Activated CD8-positive, alpha-beta memory T cell treated with anti-CD3 and anti-CD28 coated beads, Interleukin-2, amount 50 U/mL, for 4 hours (primary cell): ENCODE data around the gene TKFC.

Source experiments
- DNase-seq: peaks from one replicate; pipeline ENCODE4 v3.0.0-alpha.2; 2020

The TKFC gene

GRCh38 chr11:61345954-61346843 is 13.2 kb downstream of the TKFC start:
- DNase-seq, result no peak

GRCh38 chr11:61347916-61348461 is 15.0 kb downstream of the TKFC start:
- DNase-seq, result no peak

GRCh38 chr11:61349189-61349751 is 16.2 kb downstream of the TKFC start:
- DNase-seq, result no peak

- DNase-seq, result no peak
These were observed 16.9 kb downstream of the TKFC start for GRCh38 chr11:61349916-61350315.

GRCh38 chr11:61350336-61350735 is 17.3 kb downstream of the TKFC start:
- DNase-seq, result no peak

- no peak for DNase-seq
These were observed 17.8 kb downstream of the TKFC start for GRCh38 chr11:61350803-61351202.

- no peak for DNase-seq
These were observed 19.0 kb downstream of the TKFC start for GRCh38 chr11:61352038-61352437.

- no peak for DNase-seq
These were observed 20.4 kb downstream of the TKFC start for GRCh38 chr11:61353131-61354067.

- DNase-seq, result no peak
These were observed 21.2 kb downstream of the TKFC start for GRCh38 chr11:61354208-61354607.

GRCh38 chr11:61356706-61357105 is 23.7 kb downstream of the TKFC start:
- no peak for DNase-seq

GRCh38 chr11:61357233-61357893 is 24.3 kb downstream of the TKFC start:
- no peak for DNase-seq

GRCh38 chr11:61357894-61358239 is 24.8 kb downstream of the TKFC start:
- no peak for DNase-seq

GRCh38 chr11:61358566-61358965 is 25.5 kb downstream of the TKFC start:
- DNase-seq, result no peak

- DNase-seq, result no peak
These were observed 26.5 kb downstream of the TKFC start for GRCh38 chr11:61359516-61359915.

- no peak for DNase-seq
These were observed 28.3 kb downstream of the TKFC start for GRCh38 chr11:61361237-61361740.

GRCh38 chr11:61361741-61362541 is 28.9 kb downstream of the TKFC start, which contains the start of the genes CYB561A3 and TMEM138:
Gene CYB561A3 (minus strand): TSS chr11:61361882. CDS start chr11:61356713, 5,169 bp downstream.
Gene TMEM138 (plus strand): TSS chr11:61362374. CDS start chr11:61364391, 2,017 bp downstream.
- peak; percentile 86 for DNase-seq

GRCh38 chr11:61362542-61362875 is 29.5 kb downstream of the TKFC start:
- peak; percentile 29 for DNase-seq

- no peak for DNase-seq
These were observed 31.1 kb downstream of the TKFC start for GRCh38 chr11:61364012-61364675.

GRCh38 chr11:61367406-61367805 is 34.4 kb downstream of the TKFC start:
- DNase-seq, result no peak

- no peak for DNase-seq
These were observed 35.6 kb downstream of the TKFC start for GRCh38 chr11:61368646-61369045.
